Suprapubic skin (tissue), 4 donors: Measurements from ENCODE around the gene TMEM243.

Experiments used
- CTCF ChIP-seq, 2 donors: fragments of 200-600 bp in 1 of 2; fragments of 450-650 bp in 1 of 2; sonication (generic) in 1 of 2; IDR thresholded peaks; one replicate each; pipeline ENCODE4 v1.5.1; 2016 to 2019; ENCODE audit warnings: antibody characterized with exemption in 2 of 2, mild to moderate bottlenecking in 1 of 2, moderate library complexity in 1 of 2
- EP300 ChIP-seq: sonication (generic); formaldehyde crosslinking; IDR thresholded peaks from one replicate; pipeline ENCODE4 v1.6.1; 2017; ENCODE audit warnings: antibody characterized with exemption
- POLR2A ChIP-seq, 2 donors: fragments of 450-650 bp; IDR thresholded peaks; one replicate each; pipeline ENCODE4 v1.6.1; 2017; ENCODE audit warnings: antibody characterized with exemption in 2 of 2, mild to moderate bottlenecking in 2 of 2, moderate library complexity in 2 of 2
- POLR2AphosphoS5 ChIP-seq, 3 donors: sonication (generic); formaldehyde crosslinking; IDR thresholded peaks; one replicate each; pipeline ENCODE4 v1.6.1; 2017; ENCODE audit warnings: antibody characterized with exemption in 3 of 3

GRCh38 chr7:87253589-87254087 is 34.1 kb upstream of the TMEM243 start:
- no peak for TF ChIP-seq EP300
- TF ChIP-seq POLR2A (IDR thresholded peaks at IDR 0.05), result no peak
- TF ChIP-seq CTCF (IDR thresholded peaks at IDR 0.05), result no peak
- TF ChIP-seq POLR2AphosphoS5 (IDR thresholded peaks at IDR 0.05), result no peak
